Stimulated activated naive CD8-positive, alpha-beta T cell treated with anti-CD3 and anti-CD28 coated beads, Interleukin-15, amount 100 ng/mL, for 72 hours (primary cell): ENCODE data around the gene TSSK2.
A peak's percentile ranks its signal among the peaks of the same experiment; 100 is the strongest.
"Not testable (repeated sequence)": the region's sequence is repeated elsewhere in the genome, so short reads cannot be mapped to it uniquely, and the experiment has no call there.

Experiments used
- ATAC-seq: fragments of 150-1000 bp; cut with Tn5 transposase; 2 replicates; pipeline ENCODE4 v1.10.0; 2021; ENCODE audit warnings: mild to moderate bottlenecking, moderate library complexity
- DNase-seq, 2 donors: peaks; one replicate each; pipeline ENCODE4 v3.0.0; 2021 to 2022
- H3K27ac Mint-ChIP-seq, 2 donors: one replicate each; pipeline ENCODE4 v1.8.0; 2022; ENCODE audit warnings: mild to moderate bottlenecking in 2 of 2, mixed read lengths in 2 of 2, moderate library complexity in 2 of 2
- H3K27me3 Mint-ChIP-seq: one replicate; pipeline ENCODE4 v1.8.0; 2022; ENCODE audit warnings: mixed read lengths
- H3K4me1 Mint-ChIP-seq: one replicate; pipeline ENCODE4 v1.8.0; 2022; ENCODE audit warnings: mild to moderate bottlenecking, mixed read lengths
- H3K4me3 Mint-ChIP-seq, 2 donors: one replicate each; pipeline ENCODE4 v1.8.0; 2022; ENCODE audit warnings: mild to moderate bottlenecking in 2 of 2, mixed read lengths in 2 of 2, moderate library complexity in 1 of 2
- H3K9me3 Mint-ChIP-seq, 2 donors: one replicate each; pipeline ENCODE4 v1.8.0; 2022; ENCODE audit warnings: mixed read lengths in 2 of 2

Gene TSSK2

DNA sequence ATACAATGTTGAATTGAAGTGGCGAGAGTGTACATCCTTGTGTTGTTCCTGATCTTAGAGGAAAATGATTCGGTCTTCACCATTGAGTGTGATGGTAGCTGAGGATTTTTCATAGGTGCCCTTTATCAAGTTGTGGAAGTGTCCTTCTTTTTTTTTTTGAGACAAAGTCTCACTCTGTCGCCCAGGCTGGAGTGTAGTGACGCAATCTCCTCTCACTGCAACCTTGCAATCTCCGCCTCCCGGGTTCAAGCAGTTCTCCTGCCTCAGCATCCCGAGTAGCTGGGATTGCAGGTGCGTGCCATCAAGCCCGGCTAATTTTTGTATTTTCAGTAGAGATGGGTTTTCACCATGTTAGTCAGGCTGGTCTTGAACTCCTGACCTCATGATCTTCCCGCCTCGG is 27.5 kb downstream of the TSSK2 start:
- H3K27me3 Mint-ChIP-seq, result peaks cover 30% of the 10 kb centered on the region
- ATAC-seq, H3K27ac Mint-ChIP-seq, H3K4me3 Mint-ChIP-seq, DNase-seq, H3K9me3 Mint-ChIP-seq, H3K4me1 Mint-ChIP-seq: not testable (repeated sequence)

DNA sequence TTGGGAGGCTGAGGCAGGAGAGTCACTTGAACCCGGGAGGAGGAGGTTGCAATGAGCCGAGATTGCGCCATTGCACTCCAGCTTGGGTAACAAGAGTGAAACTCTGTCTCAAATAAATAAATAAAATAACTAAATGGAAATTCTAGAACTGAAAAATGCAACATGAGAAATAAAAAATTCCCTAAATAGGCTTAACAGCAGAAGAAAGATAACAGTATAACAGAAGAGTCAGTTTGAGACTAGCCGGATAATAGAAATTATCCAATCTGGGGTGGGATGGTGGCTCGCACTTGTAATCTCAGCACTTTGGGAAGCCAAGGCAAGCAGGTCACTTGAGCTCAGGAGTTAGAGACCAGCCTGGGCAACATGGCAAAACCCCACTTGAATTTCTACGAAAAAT is 33.3 kb downstream of the TSSK2 start:
- Mint-ChIP-seq H3K4me3 (no peak overlapping the region), H3K4me1 (peaks cover 7% of the 10 kb centered on the region)

DNA sequence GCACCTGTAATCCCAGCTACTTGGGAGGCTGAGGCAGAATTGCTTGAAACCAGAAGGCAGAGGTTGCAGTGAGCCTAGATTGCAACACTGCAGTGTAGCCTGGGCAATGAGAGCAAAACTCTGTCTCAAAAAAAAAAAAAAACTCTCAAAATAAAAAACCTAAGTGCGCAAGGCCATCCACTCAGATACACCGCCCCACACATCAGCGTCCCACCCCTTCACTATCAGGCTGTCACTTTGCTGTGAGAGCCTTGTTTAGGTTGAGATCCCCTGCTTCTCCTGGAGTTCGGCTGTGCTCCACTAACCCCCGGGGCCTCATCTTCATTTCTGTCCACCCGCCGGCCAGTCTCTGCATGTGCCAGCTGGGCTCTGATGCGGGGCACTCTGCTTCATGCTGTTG is 35.3 kb downstream of the TSSK2 start:
- ATAC-seq (no peak), DNase-seq (no peak)
- H3K4me3 Mint-ChIP-seq, result no peak overlapping the region
- peaks cover 21% of the 10 kb centered on the region for H3K4me1 Mint-ChIP-seq
- no peaks in the 10 kb centered on the region for H3K9me3 Mint-ChIP-seq
- peaks cover 63% of the 10 kb centered on the region for H3K27me3 Mint-ChIP-seq
- H3K27ac Mint-ChIP-seq, result no peak overlapping the region

More for the DNA sequence above, 33.3 kb downstream of the TSSK2 start:
- Mint-ChIP-seq H3K27me3 (peaks cover 51% of the 10 kb centered on the region), H3K27ac (no peak overlapping the region), H3K9me3 (no peaks in the 10 kb centered on the region)
- DNase-seq (no peak), ATAC-seq (no peak)

DNA sequence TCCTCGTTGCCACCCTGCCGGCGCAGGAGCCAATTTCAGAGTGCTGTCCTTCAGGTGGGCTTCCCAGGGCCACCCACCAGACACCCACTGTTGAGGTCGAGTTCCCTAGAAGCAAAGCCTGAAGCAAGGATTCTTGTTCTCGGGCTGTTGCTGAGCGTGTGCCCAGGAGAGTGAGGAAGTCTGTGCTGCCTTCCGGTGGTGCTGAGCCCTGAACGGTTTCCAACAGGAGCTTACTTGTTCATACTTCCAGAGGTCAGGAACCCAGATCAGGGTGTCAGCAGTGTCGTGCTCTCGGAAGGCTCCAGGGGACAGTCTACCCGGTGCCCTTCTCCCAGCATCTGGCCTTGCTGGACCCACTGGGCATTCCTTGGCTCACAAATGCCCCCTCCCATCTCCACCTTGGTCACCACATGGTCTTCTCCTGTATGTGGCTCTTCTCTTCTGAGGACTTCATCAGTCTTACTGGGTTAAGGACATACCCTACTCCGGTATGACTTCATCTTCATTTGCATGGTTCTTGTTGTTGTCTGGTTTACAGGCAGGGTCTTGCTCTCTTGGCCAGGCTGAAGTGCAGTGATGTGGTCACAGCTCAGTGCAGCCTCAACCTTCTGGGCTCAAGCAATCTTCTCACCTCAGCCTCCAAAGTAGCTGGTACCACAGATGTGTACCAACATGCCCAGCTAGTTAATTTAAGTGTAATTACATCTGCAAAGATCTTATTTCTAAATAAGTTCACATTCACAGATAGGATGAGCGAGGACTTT is 36.2 kb downstream of the TSSK2 start:
- no peak overlapping the region for H3K4me3 Mint-ChIP-seq
- H3K4me1 Mint-ChIP-seq, result peaks cover 25% of the 10 kb centered on the region
- H3K27ac Mint-ChIP-seq, result no peak overlapping the region
- H3K27me3 Mint-ChIP-seq, result peaks cover 63% of the 10 kb centered on the region
- H3K9me3 Mint-ChIP-seq, result no peaks in the 10 kb centered on the region
- no peak for DNase-seq
- no peak for ATAC-seq

DNA sequence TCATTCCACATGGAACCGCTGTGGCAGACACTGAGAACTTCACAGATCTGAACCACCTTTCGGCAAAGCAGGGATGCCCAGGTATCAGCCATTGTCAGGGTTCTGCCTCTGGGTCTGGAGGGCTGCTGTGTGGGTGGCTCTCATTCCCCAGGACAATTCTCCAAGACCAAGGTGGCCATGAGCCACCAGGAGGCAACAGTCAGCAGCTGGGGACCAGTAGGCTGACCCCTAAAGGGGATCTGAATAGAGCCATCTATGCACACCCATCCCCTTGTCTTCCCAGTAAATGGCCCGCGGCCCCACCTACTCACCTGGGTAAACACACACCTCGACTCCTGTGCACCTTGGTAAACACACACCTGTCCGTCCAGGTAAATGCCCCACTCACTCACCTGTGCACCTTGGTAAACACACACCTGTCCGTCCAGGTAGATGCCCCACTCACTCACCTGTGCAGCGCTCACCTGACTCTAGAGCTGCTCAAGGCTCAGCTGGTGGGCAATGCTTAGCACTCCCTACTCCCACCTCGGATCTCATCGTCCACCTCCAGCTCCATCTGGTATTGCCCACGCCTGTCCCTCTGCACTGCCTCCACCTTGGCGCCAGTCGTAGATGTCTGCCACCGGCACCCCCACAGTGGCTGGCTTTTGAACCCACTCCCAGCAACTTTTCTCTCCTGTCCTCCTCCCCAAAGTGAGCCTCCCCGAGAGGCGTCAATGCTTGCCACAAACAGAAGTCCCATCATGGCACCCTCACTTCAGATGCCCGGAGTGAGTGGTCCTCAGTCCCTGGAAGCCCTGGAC is 37.2 kb downstream of the TSSK2 start:
- Mint-ChIP-seq H3K27me3 (peaks cover 62% of the 10 kb centered on the region), H3K4me3 (no peak overlapping the region)
- ATAC-seq, result no peak

DNA sequence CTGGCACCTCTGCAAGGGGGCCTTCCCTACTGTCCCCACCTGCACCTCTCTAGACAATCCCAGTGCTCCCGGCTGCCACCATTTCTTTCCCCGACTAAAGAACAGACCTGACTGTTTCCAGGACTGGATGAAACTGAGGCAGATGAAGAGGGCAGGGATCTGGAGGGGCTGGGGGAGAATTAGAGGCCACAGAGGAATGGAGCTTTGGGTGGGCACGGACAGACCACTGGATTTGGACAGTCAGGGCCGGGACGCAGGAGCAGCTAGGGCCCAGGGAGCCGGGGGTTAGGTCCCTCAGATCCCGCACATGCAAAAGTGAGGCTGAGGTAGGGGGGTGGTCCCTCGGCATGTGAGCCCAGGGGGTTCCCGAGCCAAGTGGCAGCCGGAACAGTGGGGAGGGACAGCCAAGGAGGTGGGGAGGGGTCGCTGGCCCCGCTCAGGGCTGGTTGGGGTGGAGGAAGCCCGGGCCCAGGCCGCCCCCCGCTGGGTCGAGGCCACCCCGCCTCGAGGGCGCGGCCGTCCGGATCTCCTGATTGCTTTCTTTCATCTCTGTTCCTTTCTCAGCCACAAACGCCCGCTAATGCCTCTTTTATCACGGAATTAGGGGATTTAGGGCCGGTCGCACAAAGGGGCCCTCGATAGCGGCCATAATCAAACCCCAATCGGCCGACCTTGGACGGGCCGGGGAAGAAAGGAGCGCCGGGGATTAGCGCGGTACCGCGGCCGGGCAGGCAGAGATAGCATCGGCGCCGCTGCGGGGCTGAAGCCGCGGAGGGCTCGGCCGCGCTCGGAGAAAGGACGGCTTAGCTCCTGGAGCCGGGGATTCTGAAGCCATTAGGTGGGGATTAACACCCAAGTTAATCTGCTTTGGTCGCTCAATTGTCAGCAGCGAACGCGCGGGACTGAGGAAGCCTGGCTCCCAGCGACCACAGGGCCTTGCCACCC is 38.2 kb downstream of the TSSK2 start:
- no peak for ATAC-seq
- DNase-seq, result no peak
- Mint-ChIP-seq H3K27ac (no peak overlapping the region), H3K27me3 (peaks cover 56% of the 10 kb centered on the region), H3K4me1 (peaks cover 45% of the 10 kb centered on the region), H3K9me3 (no peaks in the 10 kb centered on the region), H3K4me3 (peak overlapping the region; percentile 67 to 80)

More for the DNA sequence above, 37.2 kb downstream of the TSSK2 start:
- no peak for DNase-seq
- Mint-ChIP-seq H3K4me1 (peaks cover 35% of the 10 kb centered on the region), H3K27ac (peak overlapping the region in 1 of 2 donors; percentile 22), H3K9me3 (no peaks in the 10 kb centered on the region)

DNA sequence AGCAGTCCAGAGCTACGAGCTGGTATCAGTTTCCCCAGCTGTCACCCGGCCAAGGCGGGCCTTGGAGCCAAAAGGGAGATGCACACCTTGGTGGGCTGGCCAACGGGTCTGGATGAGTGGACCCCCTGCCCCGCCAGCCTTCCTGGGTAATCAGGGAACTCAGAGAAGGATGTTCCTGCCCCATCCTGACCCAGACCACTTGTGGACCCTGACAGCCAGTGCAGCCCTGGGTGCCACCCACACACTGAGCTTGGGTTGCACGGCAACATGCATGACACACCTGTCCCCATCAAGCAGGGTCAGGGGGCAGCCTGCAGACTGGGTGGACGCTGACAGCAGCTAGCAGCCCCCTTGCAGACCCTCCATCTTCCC is 38.8 kb downstream of the TSSK2 start:
- ATAC-seq, result no peak
- Mint-ChIP-seq H3K4me3 (peak overlapping the region; percentile 82 to 96), H3K4me1 (peaks cover 52% of the 10 kb centered on the region), H3K9me3 (no peaks in the 10 kb centered on the region), H3K27ac (no peak overlapping the region), H3K27me3 (peaks cover 50% of the 10 kb centered on the region)
- DNase-seq, result no peak

DNA sequence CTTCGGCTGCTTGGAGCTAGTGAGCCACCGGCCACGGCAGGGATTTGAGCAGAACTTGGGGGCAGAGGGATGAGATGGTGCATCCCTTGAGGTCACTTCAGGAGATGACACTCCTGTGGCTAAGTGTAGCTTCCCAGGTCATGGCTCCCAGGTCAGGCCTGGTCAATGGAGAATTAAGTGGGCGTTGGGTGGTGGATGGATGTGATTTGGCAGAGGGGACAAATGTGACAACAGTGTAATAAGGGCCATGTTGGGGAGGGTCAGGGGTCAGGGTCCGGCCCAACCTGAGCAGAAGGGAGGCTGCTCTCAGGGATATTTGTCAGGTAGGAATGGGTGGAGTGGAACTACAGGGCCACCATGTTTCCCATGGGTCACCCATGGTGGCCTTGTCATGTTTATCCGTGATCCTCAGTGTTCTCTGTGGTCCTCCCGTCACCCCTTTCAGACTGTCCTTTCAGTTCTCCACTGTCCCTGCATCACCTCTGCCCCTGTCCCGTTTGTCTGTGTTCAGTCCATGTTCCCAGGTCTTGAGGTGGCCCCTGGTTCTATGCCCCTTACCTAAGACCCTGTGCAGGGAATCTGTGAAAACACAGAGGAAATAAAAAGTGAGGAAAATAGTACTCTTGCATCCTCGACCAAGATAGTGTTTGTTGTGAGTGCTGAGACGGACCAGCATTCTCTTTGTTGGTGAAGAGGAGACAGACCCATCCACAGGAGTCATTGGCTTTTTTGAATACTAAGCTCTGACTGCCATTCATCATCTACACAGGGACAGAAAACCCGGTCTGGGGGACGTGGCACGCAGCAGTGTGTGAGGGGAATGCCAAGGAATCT is 41.3 kb downstream of the TSSK2 start:
- no peak for DNase-seq
- Mint-ChIP-seq H3K27ac (peak overlapping the region; percentile 98), H3K27me3 (peaks cover 32% of the 10 kb centered on the region), H3K4me1 (peaks cover 77% of the 10 kb centered on the region), H3K9me3 (no peaks in the 10 kb centered on the region), H3K4me3 (peak overlapping the region; percentile 82 to 96)
- ATAC-seq, result no peak

DNA sequence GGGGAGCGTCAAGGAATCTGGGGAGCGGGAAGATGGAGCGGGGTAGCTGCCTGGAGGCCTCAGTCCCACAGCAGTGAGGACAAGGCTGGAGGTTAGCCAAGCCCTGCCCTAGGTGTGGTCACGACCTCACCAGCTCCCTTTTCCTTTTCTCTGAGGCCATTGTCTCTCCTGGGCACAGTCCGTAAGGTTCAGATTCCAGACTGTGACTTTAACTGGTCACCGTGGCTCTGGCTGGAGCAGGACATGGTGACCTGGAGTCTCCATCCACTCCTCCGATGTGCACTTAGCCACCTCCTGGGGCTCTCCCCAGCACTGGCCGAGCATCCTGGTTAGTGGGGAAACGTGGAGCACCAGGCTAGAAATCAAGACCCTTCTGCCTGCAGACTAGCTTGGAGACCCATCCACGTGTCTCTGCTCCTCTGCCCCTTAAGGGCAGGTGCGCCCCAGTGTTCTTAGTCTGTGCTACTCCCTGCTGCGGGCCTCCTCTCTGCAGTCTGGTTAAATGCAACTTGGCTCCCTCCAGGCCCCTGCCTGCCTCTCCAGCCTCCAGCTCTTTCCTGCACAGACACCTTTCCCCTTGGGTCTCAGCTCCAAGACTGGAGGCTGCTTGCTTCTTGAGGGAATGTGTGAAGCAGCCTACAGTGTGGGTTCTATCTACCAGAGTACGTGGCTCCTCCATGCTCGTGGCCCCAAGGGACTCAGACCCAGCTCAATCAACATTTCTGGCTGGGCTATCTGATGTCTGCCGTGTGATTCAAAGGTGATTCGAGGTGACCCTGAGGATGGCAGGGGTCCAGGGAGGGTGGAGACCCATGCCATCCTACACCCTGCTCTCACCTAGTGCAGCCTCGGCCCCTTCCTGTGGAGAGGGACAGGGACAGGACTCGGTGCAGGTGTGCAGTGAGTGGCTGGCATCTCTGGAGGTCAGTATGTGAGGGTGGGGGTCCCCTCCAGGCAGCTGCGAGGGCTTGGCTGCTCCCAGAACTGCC is 42.2 kb downstream of the TSSK2 start:
- Mint-ChIP-seq H3K9me3 (no peaks in the 10 kb centered on the region), H3K27me3 (peaks cover 23% of the 10 kb centered on the region), H3K27ac (peak overlapping the region; percentile 43 to 98), H3K4me3 (peak overlapping the region; percentile 82 to 96), H3K4me1 (peaks cover 81% of the 10 kb centered on the region)
- DNase-seq (no peak), ATAC-seq (no peak)

DNA sequence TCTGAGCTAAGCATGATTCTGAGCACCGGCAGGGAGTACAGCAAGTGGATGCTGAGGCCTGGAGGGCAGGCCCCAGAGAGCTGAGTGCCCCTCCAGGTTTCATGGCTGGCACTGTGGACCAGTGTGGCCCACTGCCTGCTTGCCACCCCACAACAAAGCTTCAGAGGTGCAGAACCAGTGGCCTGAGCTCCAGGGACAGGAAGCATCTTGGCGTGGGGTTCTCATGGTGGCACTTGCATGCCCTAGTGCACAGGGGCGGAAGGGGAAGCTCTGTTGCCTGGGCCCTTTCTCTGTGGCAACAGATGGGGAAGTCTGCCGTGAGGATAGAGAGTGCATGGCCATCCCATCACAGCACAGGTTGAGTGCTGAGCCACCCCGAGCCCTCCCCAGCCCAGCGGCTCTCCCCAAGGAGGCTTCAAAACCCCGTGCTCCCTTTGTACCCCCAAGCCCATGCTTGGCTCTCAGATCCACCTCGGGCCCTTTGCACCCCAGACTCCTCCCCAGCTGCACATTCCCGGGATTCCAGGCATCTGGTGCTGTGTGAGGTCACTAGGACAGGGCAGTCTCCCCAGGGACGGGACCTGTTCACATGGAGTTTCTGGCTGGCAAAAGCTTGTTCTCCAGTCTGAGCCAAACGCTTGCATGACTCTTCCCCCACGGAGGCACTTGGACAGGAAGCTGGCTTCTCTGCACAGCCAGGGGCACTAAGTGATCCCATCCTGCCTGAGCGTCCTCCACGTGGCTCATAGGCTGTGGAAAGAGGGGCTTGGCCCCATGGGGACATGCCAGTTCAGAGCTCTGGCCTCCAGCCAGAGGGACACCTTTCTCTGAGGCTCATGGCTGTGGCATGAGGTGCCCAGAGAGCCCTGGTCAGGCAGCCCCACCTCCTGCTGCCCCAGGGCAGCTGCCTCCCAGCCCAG is 43.3 kb downstream of the TSSK2 start:
- Mint-ChIP-seq H3K27ac (no peak overlapping the region), H3K9me3 (no peaks in the 10 kb centered on the region), H3K4me3 (peak overlapping the region in 1 of 2 donors; percentile 44), H3K27me3 (peaks cover 13% of the 10 kb centered on the region), H3K4me1 (peaks cover 79% of the 10 kb centered on the region)
- ATAC-seq (no peak), DNase-seq (no peak)

DNA sequence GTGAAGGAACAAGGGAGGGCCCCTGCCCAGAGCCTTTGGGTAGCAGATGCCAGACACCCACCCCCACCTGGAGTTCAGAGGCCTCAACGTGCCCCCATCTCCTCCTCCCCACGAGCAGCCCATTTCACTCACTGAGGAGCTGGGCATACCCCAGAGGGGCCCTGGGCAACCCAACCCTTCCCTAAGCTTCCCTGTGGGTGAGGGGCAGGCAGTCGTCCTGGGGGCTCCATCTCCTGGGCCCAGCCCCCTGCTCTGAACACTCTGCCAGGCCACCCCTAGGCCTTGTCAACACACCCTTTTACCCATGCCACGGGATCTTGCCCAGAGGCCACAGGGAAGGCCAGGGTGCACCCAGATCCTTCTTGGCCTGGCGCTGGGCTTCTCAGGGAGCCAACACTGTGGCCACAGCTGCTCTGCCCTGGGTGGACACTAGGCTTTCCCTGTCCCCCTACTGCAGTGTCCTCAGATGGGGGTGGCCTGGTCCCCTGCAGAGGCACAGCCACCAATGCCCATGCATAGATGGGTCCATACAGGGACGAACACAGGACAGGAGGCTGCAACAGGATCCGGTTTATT is 44.0 kb downstream of the TSSK2 start:
- Mint-ChIP-seq H3K4me1 (peaks cover 79% of the 10 kb centered on the region), H3K9me3 (no peaks in the 10 kb centered on the region), H3K4me3 (no peak overlapping the region), H3K27ac (peak overlapping the region in 1 of 2 donors; percentile 42), H3K27me3 (peaks cover 6% of the 10 kb centered on the region)
- DNase-seq (no peak), ATAC-seq (no peak)

DNA sequence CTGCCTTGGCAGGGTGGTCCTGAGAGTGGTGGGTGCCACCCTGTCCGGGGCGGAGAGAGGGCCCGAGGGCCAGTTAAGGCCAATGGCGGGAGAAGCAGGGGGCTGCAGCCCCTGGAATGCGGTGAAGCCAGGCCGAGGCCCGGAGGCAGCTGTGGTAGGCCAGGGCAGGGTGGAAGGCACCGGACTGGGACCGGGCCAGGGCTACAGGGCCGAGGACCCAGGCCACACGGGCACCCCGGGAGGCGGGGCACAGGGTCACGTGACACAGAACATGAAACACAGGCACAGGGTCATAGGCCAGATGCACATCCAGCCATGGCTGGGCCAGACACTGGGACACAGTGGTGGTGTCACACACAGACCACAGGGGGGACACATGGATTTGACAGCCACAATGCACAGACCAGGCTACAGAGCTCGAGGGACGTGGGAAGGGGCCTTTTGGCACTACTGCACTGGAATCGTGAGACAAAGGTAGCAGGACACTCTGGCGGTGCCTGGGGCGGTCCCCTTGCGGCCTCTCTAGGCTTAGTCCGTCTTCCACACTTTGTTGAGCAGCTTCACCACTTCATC is 44.6 kb downstream of the TSSK2 start:
- DNase-seq (no peak), ATAC-seq (no peak)
- Mint-ChIP-seq H3K4me3 (no peak overlapping the region), H3K4me1 (peaks cover 74% of the 10 kb centered on the region), H3K27me3 (no peaks in the 10 kb centered on the region), H3K27ac (no peak overlapping the region), H3K9me3 (no peaks in the 10 kb centered on the region)
